HepG2 (cell line): ENCODE results near the gene CUL9. TPM values are rescaled to one million over a fixed set of nuclear protein-coding genes. Genes with fewer than 3 reads are reported as not detected.

Experiments used
- BHLHE40 ChIP-seq: IDR thresholded peaks from 2 replicates; pipeline ENCODE4 v1.6.1; 2011; ENCODE audit warnings: low read length, improper control_type of control experiment
- FOXM1 ChIP-seq: sonication (generic); formaldehyde crosslinking; IDR thresholded peaks from 2 replicates; pipeline ENCODE4 v1.5.0; 2020; ENCODE audit warnings: missing genetic modification reagents
- HCFC1 ChIP-seq: fragments of 150-350 bp; IDR thresholded peaks from 2 replicates; pipeline ENCODE4 v1.6.1; 2014; ENCODE audit warnings: low read depth, low read length
- KLF11 ChIP-seq: IDR thresholded peaks from 2 replicates; pipeline ENCODE4 v1.6.1; 2016; ENCODE audit warnings: missing compliant biosample characterization
- POLR2AphosphoS5 ChIP-seq: IDR thresholded peaks from 2 replicates; pipeline ENCODE4 v1.6.1; 2012; ENCODE audit warnings: low read depth, low read length
- RFX5 ChIP-seq: IDR thresholded peaks from 2 replicates; pipeline ENCODE4 v1.6.1; 2011; ENCODE audit warnings: low read depth, low read length, improper control_type of control experiment
- SRSF9 ChIP-seq: fragments of 200-400 bp; formaldehyde crosslinking; IDR thresholded peaks from 2 replicates; pipeline ENCODE4 v1.6.1; 2018; ENCODE audit warnings: borderline replicate concordance, mild to moderate bottlenecking, low read depth, low read length; ENCODE audit not compliant: insufficient read depth, poor library complexity, severe bottlenecking
- ZBTB7A ChIP-seq: sonication (generic); formaldehyde crosslinking; IDR thresholded peaks from 2 replicates; pipeline ENCODE4 v1.8.0; 2022; ENCODE audit warnings: mild to moderate bottlenecking, missing genetic modification reagents
- ZFP37 ChIP-seq: sonication (generic); formaldehyde crosslinking; IDR thresholded peaks from 2 replicates; pipeline ENCODE4 v1.4.0; 2020; ENCODE audit warnings: missing genetic modification reagents, borderline replicate concordance
- ZFP62 ChIP-seq: sonication (generic); formaldehyde crosslinking; IDR thresholded peaks from 2 replicates; pipeline ENCODE4 v1.4.0; 2020; ENCODE audit warnings: missing genetic modification reagents
- ZMYM2 ChIP-seq: sonication (generic); formaldehyde crosslinking; IDR thresholded peaks from 2 replicates; pipeline ENCODE4 v1.8.0; 2022; ENCODE audit warnings: mild to moderate bottlenecking, missing genetic modification reagents
- ZNF556 ChIP-seq: sonication (generic); formaldehyde crosslinking; IDR thresholded peaks from 2 replicates; pipeline ENCODE4 v1.4.0; 2020; ENCODE audit warnings: mild to moderate bottlenecking, missing genetic modification reagents, borderline replicate concordance
- polyA plus RNA-seq, 8 experiments: library from polyadenylated mRNA; depleted of rRNA in 3 of 8; stranded (reverse) in 7 of 8; unstranded in 1 of 8; fragments of >200 nt; fragmentation: Illumina TruSeq in 4 of 8; extraction: Trizol in 4 of 8; gene quantifications; 2 replicates each; pipeline versions ENCODE4 v1.2.1 to v1.2.3, GENCODE V29; 2011 to 2016; ENCODE audit warnings: low read depth in 4 of 8, missing spikeins in 1 of 8, mixed read lengths in 1 of 8; ENCODE audit not compliant: insufficient read depth in 1 of 8
- total RNA-seq, 5 experiments: library from RNA; depleted of rRNA; stranded (reverse); fragments of >200 nt; fragmentation: Illumina TruSeq; extraction: Trizol; gene quantifications; 2 replicates each; pipeline ENCODE4 v1.2.3, GENCODE V29; 2016; ENCODE audit warnings: low read depth in 1 of 5
- TF ChIP-seq, protein P1 (sequence below): sonication (generic); formaldehyde crosslinking; IDR thresholded peaks from 2 replicates; pipeline ENCODE4 v1.4.0; 2020; ENCODE audit warnings: missing genetic modification reagents
- TF ChIP-seq, protein P2 (sequence below): IDR thresholded peaks from 2 replicates; pipeline ENCODE4 v1.6.1; 2016; ENCODE audit warnings: missing compliant biosample characterization, missing genetic modification reagents, borderline replicate concordance
- TF ChIP-seq, protein P3 (sequence below): sonication (generic); formaldehyde crosslinking; IDR thresholded peaks from 2 replicates; pipeline ENCODE4 v1.4.0; 2020; ENCODE audit warnings: missing genetic modification reagents, borderline replicate concordance
- TF ChIP-seq, protein P4 (sequence below): sonication (generic); formaldehyde crosslinking; IDR thresholded peaks from 2 replicates; pipeline ENCODE4 v1.4.0; 2020; ENCODE audit warnings: mild to moderate bottlenecking, missing genetic modification reagents
- TF ChIP-seq, protein P5 (sequence below): IDR thresholded peaks from 2 replicates; pipeline ENCODE4 v1.6.1; 2016; ENCODE audit warnings: mild to moderate bottlenecking, missing biosample characterization, missing genetic modification reagents

Gene CUL9
- total and polyA plus RNA-seq, 2 of the 13 experiments (the other 11 are each of a cell fraction or from before 2014, with no cell fraction given) = 11.4 to 13.7 TPM

DNA sequence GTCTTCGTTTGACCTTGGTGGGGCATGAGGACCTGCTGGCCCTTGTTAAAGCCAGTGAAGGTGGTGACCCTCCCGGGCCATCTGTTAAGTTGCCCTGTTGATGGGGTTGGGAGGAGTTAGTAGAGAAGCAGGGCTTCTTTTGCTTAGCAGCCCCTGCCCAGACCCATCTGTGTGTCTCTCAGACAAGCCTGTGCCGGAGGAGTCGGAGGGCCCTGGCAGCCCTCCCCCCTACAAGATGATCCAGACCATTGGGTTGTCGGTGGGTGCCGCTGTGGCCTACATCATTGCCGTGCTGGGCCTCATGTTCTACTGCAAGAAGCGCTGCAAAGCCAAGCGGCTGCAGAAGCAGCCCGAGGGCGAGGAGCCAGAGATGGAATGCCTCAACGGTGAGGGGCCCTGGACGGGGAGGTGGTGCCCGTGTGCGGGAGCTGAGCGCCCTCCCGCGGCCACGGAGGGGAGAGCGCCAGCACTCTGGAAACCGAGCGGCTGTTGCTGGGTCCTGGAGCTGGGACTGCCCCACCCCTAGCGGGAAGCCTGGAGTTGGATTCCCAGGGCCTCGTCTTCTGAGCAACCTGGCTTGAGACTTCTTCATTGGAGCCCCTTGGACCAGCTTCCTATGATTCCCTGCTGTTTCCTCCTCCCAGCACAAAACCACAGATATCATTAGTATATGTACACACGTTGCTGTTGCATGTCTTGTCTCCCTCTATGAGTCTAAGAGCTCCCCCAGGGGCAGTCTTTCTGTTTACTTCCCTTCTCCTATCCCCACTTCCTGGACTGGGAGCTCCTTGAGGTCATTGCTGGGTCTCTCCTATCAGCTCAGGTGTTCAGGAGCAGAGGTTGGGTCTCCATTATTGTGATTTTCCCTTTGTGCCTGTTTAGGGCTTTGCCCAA, 38.5 kb upstream of the CUL9 start (continued):
- TF ChIP-seq FOXM1 (CRISPR knock-in tag) (no peak), RFX5 (no peak), SRSF9 (no peak), ZNF556 (CRISPR knock-in tag) (peak; percentile 60; the same call in 1 of the 2 replicates), BHLHE40 (peak; percentile 65; the same call in 1 of the 2 replicates), ZFP62 (CRISPR knock-in tag) (no peak), ZMYM2 (CRISPR knock-in tag) (no peak), POLR2AphosphoS5 (no peak), ZFP37 (CRISPR knock-in tag) (0 out of 2 replicates have a peak, but pooled peaks have one; percentile 26), KLF11 (CRISPR knock-in tag) (peak; percentile 90; the same call in 1 of the 2 replicates), HCFC1 (0 out of 2 replicates have a peak, but pooled peaks have one; percentile 13), ZBTB7A (no peak; the same call in 1 of the 2 replicates)
- TF ChIP-seq, protein P1, sequence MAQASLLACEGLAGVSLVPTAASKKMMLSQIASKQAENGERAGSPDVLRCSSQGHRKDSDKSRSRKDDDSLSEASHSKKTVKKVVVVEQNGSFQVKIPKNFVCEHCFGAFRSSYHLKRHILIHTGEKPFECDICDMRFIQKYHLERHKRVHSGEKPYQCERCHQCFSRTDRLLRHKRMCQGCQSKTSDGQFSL (CRISPR knock-in tag) = 0 out of 2 replicates have a peak, but pooled peaks have one; percentile 36
- TF ChIP-seq, protein P2, sequence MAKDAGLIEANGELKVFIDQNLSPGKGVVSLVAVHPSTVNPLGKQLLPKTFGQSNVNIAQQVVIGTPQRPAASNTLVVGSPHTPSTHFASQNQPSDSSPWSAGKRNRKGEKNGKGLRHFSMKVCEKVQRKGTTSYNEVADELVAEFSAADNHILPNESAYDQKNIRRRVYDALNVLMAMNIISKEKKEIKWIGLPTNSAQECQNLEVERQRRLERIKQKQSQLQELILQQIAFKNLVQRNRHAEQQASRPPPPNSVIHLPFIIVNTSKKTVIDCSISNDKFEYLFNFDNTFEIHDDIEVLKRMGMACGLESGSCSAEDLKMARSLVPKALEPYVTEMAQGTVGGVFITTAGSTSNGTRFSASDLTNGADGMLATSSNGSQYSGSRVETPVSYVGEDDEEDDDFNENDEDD (CRISPR knock-in tag) = no peak; the same call in 1 of the 2 replicates
- TF ChIP-seq, protein P3, sequence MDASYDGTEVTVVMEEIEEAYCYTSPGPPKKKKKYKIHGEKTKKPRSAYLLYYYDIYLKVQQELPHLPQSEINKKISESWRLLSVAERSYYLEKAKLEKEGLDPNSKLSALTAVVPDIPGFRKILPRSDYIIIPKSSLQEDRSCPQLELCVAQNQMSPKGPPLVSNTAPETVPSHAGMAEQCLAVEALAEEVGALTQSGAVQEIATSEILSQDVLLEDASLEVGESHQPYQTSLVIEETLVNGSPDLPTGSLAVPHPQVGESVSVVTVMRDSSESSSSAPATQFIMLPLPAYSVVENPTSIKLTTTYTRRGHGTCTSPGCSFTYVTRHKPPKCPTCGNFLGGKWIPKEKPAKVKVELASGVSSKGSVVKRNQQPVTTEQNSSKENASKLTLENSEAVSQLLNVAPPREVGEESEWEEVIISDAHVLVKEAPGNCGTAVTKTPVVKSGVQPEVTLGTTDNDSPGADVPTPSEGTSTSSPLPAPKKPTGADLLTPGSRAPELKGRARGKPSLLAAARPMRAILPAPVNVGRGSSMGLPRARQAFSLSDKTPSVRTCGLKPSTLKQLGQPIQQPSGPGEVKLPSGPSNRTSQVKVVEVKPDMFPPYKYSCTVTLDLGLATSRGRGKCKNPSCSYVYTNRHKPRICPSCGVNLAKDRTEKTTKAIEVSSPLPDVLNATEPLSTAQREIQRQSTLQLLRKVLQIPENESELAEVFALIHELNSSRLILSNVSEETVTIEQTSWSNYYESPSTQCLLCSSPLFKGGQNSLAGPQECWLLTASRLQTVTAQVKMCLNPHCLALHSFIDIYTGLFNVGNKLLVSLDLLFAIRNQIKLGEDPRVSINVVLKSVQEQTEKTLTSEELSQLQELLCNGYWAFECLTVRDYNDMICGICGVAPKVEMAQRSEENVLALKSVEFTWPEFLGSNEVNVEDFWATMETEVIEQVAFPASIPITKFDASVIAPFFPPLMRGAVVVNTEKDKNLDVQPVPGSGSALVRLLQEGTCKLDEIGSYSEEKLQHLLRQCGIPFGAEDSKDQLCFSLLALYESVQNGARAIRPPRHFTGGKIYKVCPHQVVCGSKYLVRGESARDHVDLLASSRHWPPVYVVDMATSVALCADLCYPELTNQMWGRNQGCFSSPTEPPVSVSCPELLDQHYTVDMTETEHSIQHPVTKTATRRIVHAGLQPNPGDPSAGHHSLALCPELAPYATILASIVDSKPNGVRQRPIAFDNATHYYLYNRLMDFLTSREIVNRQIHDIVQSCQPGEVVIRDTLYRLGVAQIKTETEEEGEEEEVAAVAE = peak; percentile 77; the same call in 1 of the 2 replicates
- TF ChIP-seq, protein P4, sequence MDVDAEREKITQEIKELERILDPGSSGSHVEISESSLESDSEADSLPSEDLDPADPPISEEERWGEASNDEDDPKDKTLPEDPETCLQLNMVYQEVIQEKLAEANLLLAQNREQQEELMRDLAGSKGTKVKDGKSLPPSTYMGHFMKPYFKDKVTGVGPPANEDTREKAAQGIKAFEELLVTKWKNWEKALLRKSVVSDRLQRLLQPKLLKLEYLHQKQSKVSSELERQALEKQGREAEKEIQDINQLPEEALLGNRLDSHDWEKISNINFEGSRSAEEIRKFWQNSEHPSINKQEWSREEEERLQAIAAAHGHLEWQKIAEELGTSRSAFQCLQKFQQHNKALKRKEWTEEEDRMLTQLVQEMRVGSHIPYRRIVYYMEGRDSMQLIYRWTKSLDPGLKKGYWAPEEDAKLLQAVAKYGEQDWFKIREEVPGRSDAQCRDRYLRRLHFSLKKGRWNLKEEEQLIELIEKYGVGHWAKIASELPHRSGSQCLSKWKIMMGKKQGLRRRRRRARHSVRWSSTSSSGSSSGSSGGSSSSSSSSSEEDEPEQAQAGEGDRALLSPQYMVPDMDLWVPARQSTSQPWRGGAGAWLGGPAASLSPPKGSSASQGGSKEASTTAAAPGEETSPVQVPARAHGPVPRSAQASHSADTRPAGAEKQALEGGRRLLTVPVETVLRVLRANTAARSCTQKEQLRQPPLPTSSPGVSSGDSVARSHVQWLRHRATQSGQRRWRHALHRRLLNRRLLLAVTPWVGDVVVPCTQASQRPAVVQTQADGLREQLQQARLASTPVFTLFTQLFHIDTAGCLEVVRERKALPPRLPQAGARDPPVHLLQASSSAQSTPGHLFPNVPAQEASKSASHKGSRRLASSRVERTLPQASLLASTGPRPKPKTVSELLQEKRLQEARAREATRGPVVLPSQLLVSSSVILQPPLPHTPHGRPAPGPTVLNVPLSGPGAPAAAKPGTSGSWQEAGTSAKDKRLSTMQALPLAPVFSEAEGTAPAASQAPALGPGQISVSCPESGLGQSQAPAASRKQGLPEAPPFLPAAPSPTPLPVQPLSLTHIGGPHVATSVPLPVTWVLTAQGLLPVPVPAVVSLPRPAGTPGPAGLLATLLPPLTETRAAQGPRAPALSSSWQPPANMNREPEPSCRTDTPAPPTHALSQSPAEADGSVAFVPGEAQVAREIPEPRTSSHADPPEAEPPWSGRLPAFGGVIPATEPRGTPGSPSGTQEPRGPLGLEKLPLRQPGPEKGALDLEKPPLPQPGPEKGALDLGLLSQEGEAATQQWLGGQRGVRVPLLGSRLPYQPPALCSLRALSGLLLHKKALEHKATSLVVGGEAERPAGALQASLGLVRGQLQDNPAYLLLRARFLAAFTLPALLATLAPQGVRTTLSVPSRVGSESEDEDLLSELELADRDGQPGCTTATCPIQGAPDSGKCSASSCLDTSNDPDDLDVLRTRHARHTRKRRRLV = no peak
- TF ChIP-seq, protein P5, sequence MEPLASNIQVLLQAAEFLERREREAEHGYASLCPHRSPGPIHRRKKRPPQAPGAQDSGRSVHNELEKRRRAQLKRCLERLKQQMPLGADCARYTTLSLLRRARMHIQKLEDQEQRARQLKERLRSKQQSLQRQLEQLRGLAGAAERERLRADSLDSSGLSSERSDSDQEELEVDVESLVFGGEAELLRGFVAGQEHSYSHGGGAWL (CRISPR knock-in tag) = no peak; the same call in none of the 2 replicates
